H9 (cell line): ENCODE data around the gene PYROXD2. TPM values are rescaled to one million over a fixed set of nuclear protein-coding genes. Genes with fewer than 3 reads are reported as not detected.

Experiments
- DNase-seq: peaks from one replicate; pipeline ENCODE4 v3.0.0-alpha.2; 2017
- H2AFZ ChIP-seq: one replicate; pipeline ENCODE4 v1.6.1; 2013; ENCODE audit warnings: mild to moderate bottlenecking, low read length, control low read depth, moderate library complexity
- H2AK5ac ChIP-seq: 2 replicates; pipeline ENCODE4 v1.6.1; 2013; ENCODE audit warnings: low read length, control low read depth, mixed read lengths; ENCODE audit not compliant: insufficient read length
- H2BK120ac ChIP-seq: one replicate; pipeline ENCODE4 v1.6.1; 2013; ENCODE audit warnings: low read depth, mild to moderate bottlenecking, low read length, control low read depth, inconsistent platforms; ENCODE audit not compliant: poor library complexity, severe bottlenecking
- H2BK12ac ChIP-seq: 2 replicates; pipeline ENCODE4 v1.6.1; 2013; ENCODE audit warnings: low read length, control low read depth, mixed read lengths, low read depth; ENCODE audit not compliant: insufficient read length
- H2BK15ac ChIP-seq: 2 replicates; pipeline ENCODE4 v1.6.1; 2013; ENCODE audit warnings: low read depth, low read length, control low read depth
- H2BK20ac ChIP-seq: one replicate; pipeline ENCODE4 v1.6.1; 2013; ENCODE audit warnings: low read depth, mild to moderate bottlenecking, low read length, control low read depth, inconsistent platforms; ENCODE audit not compliant: poor library complexity, severe bottlenecking
- H2BK5ac ChIP-seq: 2 replicates; pipeline ENCODE4 v1.6.1; 2013; ENCODE audit warnings: low read length, control low read depth, mixed read lengths; ENCODE audit not compliant: insufficient read length
- H3K14ac ChIP-seq: 2 replicates; pipeline ENCODE4 v1.6.1; 2013; ENCODE audit warnings: low read length, control low read depth; ENCODE audit not compliant: insufficient read depth
- H3K18ac ChIP-seq: 2 replicates; pipeline ENCODE4 v1.6.1; 2013; ENCODE audit warnings: low read depth, mild to moderate bottlenecking, mixed read lengths, low read length, control low read depth; ENCODE audit not compliant: insufficient read length
- H3K23ac ChIP-seq: 2 replicates; pipeline ENCODE4 v1.6.1; 2013; ENCODE audit warnings: low read length, control low read depth, mixed read lengths, low read depth; ENCODE audit not compliant: insufficient read length
- H3K23me2 ChIP-seq: 2 replicates; pipeline ENCODE4 v1.6.1; 2013; ENCODE audit warnings: low read depth, mild to moderate bottlenecking, mixed read lengths, low read length, control low read depth; ENCODE audit not compliant: insufficient read length, poor library complexity, severe bottlenecking
- H3K27ac ChIP-seq: 2 replicates; pipeline ENCODE4 v1.5.1; 2013; ENCODE audit warnings: low read length, control low read depth, mixed read lengths, low read depth; ENCODE audit not compliant: insufficient read length
- H3K27me3 ChIP-seq: 2 replicates; pipeline ENCODE4 v1.6.1; 2013; ENCODE audit warnings: low read length, control low read depth, inconsistent platforms; ENCODE audit not compliant: insufficient read depth
- H3K4ac ChIP-seq: 2 replicates; pipeline ENCODE4 v1.6.1; 2013; ENCODE audit warnings: low read depth, mild to moderate bottlenecking, control low read depth, inconsistent platforms, low read length, moderate library complexity
- H3K4me1 ChIP-seq: 2 replicates; pipeline ENCODE4 v1.6.1; 2013; ENCODE audit warnings: low read length, control low read depth, inconsistent platforms; ENCODE audit not compliant: insufficient read depth
- H3K4me2 ChIP-seq: 2 replicates; pipeline ENCODE4 v1.6.1; 2013; ENCODE audit warnings: low read length, control low read depth, mixed read lengths; ENCODE audit not compliant: insufficient read length, insufficient read depth
- H3K56ac ChIP-seq: 2 replicates; pipeline ENCODE4 v1.6.1; 2013; ENCODE audit warnings: low read depth, mild to moderate bottlenecking, mixed read lengths, low read length, control low read depth; ENCODE audit not compliant: insufficient read length
- H3K79me1 ChIP-seq: 2 replicates; pipeline ENCODE4 v1.6.1; 2013; ENCODE audit warnings: low read depth, mild to moderate bottlenecking, moderate library complexity, low read length, control low read depth, inconsistent platforms; ENCODE audit not compliant: insufficient read depth, poor library complexity, severe bottlenecking
- H3K79me2 ChIP-seq: 2 replicates; pipeline ENCODE4 v1.6.1; 2013; ENCODE audit warnings: low read length, control low read depth, inconsistent platforms; ENCODE audit not compliant: insufficient read depth
- H3K9ac ChIP-seq: 2 replicates; pipeline ENCODE4 v1.6.1; 2013; ENCODE audit warnings: low read length, control low read depth, mixed read lengths; ENCODE audit not compliant: insufficient read length; ENCODE audit errors: extremely low read depth
- H3K9me3 ChIP-seq: one replicate; pipeline ENCODE4 v1.6.1; 2013; ENCODE audit warnings: low read depth, low read length, inconsistent platforms; ENCODE audit not compliant: control insufficient read depth
- H3T11ph ChIP-seq: one replicate; pipeline ENCODE4 v1.6.1; 2013; ENCODE audit warnings: mild to moderate bottlenecking, low read length, control low read depth, inconsistent platforms
- H4K20me1 ChIP-seq: one replicate; pipeline ENCODE4 v1.6.1; 2013; ENCODE audit not compliant: control insufficient read depth, insufficient read length, insufficient read depth
- H4K5ac ChIP-seq: 2 replicates; pipeline ENCODE4 v1.6.1; 2013; ENCODE audit warnings: low read depth, mild to moderate bottlenecking, mixed read lengths, low read length, control low read depth; ENCODE audit not compliant: insufficient read length
- H4K8ac ChIP-seq: replicated peaks from 2 replicates; pipeline ENCODE4 v1.6.1; 2013; ENCODE audit warnings: low read length, control low read depth, mixed read lengths, low read depth; ENCODE audit not compliant: insufficient read length
- H4K91ac ChIP-seq: 2 replicates; pipeline ENCODE4 v1.6.1; 2013; ENCODE audit warnings: low read depth, mild to moderate bottlenecking, moderate library complexity, mixed read lengths, low read length, control low read depth; ENCODE audit not compliant: insufficient read length
- H3K27ac Mint-ChIP-seq, 3 experiments: 2 replicates in 2 of 3; 3 replicates in 1 of 3; pipeline ENCODE4 v1.8.0; 2020 to 2021; ENCODE audit warnings: mixed read lengths in 3 of 3, mild to moderate bottlenecking in 1 of 3, moderate library complexity in 1 of 3
- H3K27me3 Mint-ChIP-seq: 2 replicates; pipeline ENCODE4 v1.8.0; 2021; ENCODE audit warnings: low read depth, mild to moderate bottlenecking, moderate library complexity, mixed read lengths
- H3K36me3 Mint-ChIP-seq, 3 experiments: 2 replicates in 2 of 3; 3 replicates in 1 of 3; pipeline ENCODE4 v1.8.0; 2020 to 2021; ENCODE audit warnings: low read depth in 3 of 3, mixed read lengths in 3 of 3; ENCODE audit not compliant: insufficient read depth in 1 of 3
- H3K4me1 Mint-ChIP-seq, 2 experiments: 2 replicates each; pipeline ENCODE4 v1.8.0; 2020; ENCODE audit warnings: mixed read lengths in 2 of 2
- H3K4me3 Mint-ChIP-seq, 2 experiments: 2 replicates in 1 of 2; 3 replicates in 1 of 2; pipeline ENCODE4 v1.8.0; 2020 to 2021; ENCODE audit warnings: mild to moderate bottlenecking in 2 of 2, mixed read lengths in 2 of 2, moderate library complexity in 1 of 2
- H3K9me3 Mint-ChIP-seq, 2 experiments: 2 replicates in 1 of 2; 3 replicates in 1 of 2; pipeline ENCODE4 v1.8.0; 2020; ENCODE audit warnings: mild to moderate bottlenecking in 2 of 2, mixed read lengths in 2 of 2, moderate library complexity in 1 of 2
- CTCF ChIP-seq: fragments of 200-600 bp; sonication (generic); conservative IDR thresholded peaks from 3 replicates; pipeline ENCODE4 v1.8.0; 2021; ENCODE audit warnings: antibody characterized with exemption, mild to moderate bottlenecking
- WGBS: extraction: QIAGEN DNeasy Blood & Tissue Kit; methylation state at CpG from one replicate; pipeline ENCODE4 v1.1.7; 2013; ENCODE audit warnings: missing lambda C conversion rate, low lambda C conversion rate, mixed read lengths; ENCODE audit not compliant: insufficient read length; ENCODE audit errors: extremely low coverage; 5-methylcytosine and 5-hydroxymethylcytosine counted together
- total RNA-seq: library from RNA; stranded (reverse); gene quantifications from 2 replicates; pipeline ENCODE4 v1.2.1, GENCODE V29; 2021

Gene PYROXD2
- total RNA-seq, 1 experiment from 2014 or later = 5.3 TPM

- Histone ChIP-seq H3K4me1 (no peaks in the 10 kb centered on the region), H3K4me2 (no peak overlapping the region), H4K91ac (no peak overlapping the region), H2AK5ac (no peak overlapping the region), H2AFZ (no peak overlapping the region), H2BK120ac (no peak overlapping the region), H3K23me2 (no peaks in the 10 kb centered on the region), H3K79me2 (no peaks in the 10 kb centered on the region), H3T11ph (no peak overlapping the region), H3K9me3 (no peaks in the 10 kb centered on the region), H3K4ac (no peak overlapping the region), H3K23ac (no peak overlapping the region), H4K8ac (no peak overlapping the region), H3K27me3 (no peaks in the 10 kb centered on the region), H3K14ac (no peak overlapping the region), H4K5ac (no peak overlapping the region), H3K27ac (no peak overlapping the region), H4K20me1 (no peaks in the 10 kb centered on the region), H3K9ac (no peak overlapping the region), H3K79me1 (no peaks in the 10 kb centered on the region), H3K56ac (no peak overlapping the region), H2BK12ac (no peak overlapping the region), H3K18ac (no peak overlapping the region), H2BK15ac (no peak overlapping the region), H2BK20ac (no peak overlapping the region), H2BK5ac (no peak overlapping the region)
- no peaks in the 10 kb centered on the region for H3K27me3 Mint-ChIP-seq
- WGBS = no CpG with 5 or more reads among the region's 10 CpGs
- no peaks in the 10 kb centered on the region for H3K9me3 Mint-ChIP-seq
- no peak overlapping the region for H3K4me3 Mint-ChIP-seq
- H3K27ac Mint-ChIP-seq = peak overlapping the region in 1 of 3 experiments; percentile 53; a peak in 1 of 7 replicates
- peaks cover 2% of the 10 kb centered on the region in 2 experiments; a peak in 2 of 4 replicates for H3K4me1 Mint-ChIP-seq
- H3K36me3 Mint-ChIP-seq = peaks cover 0 to 4% (median 4%) of the 10 kb centered on the region in 3 experiments; a peak in 3 of 7 replicates
- no peak for DNase-seq
- no peak for TF ChIP-seq CTCF
These were observed 7.2 kb upstream of the PYROXD2 start for GRCh38 chr10:98422182-98422581.
